SK-N-MC (cell line): Measurements from ENCODE around the gene TBKBP1.

Experiments used
- EZH2 ChIP-seq: fragments of 200-600 bp; sonication (generic); IDR thresholded peaks from one replicate; pipeline ENCODE4 v1.6.1; 2017; ENCODE audit warnings: antibody characterized with exemption
- POLR2AphosphoS5 ChIP-seq: IDR thresholded peaks from 2 replicates; pipeline ENCODE4 v1.6.1; 2012; ENCODE audit warnings: mild to moderate bottlenecking, low read depth, low read length, borderline replicate concordance

DNA sequence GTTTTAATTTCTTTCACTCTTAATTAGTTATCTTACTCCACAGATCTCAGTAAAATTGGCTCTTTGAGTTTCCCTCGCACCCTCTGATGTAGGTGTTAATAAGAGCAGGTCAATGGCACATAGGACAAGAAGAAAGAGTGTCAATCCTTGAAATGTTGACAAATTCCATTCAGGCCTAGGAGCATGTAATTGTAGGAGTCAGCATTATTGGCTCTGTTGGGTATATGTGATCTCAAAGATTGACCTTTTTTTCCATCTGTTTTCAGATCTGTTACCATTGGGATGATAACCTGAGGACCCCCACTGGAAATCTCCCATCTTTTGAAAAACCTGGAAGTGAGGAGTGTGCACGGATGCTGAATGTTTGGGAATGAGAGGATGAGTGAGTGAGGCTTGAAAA, 11.8 kb upstream of the TBKBP1 start:
- TF ChIP-seq EZH2 (no peak), POLR2AphosphoS5 (no peak)
